Transverse colon (tissue), 4 donors: ENCODE results near the gene CPZ. TPM values are rescaled to one million over a fixed set of nuclear protein-coding genes. Genes with fewer than 3 reads are reported as not detected.

Experiments
- DNase-seq: peaks from one replicate; pipeline ENCODE4 v3.0.0-alpha.2; 2019
- H3K27ac ChIP-seq, 4 donors: fragments of 200-600 bp; sonication (generic); 2 replicates each; pipeline ENCODE4 v1.5.1; 2016 to 2018; ENCODE audit warnings: inconsistent platforms in 4 of 4
- H3K27me3 ChIP-seq: fragments of 200-600 bp; sonication (generic); 2 replicates; pipeline ENCODE4 v1.5.1; 2017; ENCODE audit warnings: inconsistent platforms
- H3K36me3 ChIP-seq, 4 donors: fragments of 200-600 bp; sonication (generic); 2 replicates each; pipeline ENCODE4 v1.5.1; 2017 to 2019; ENCODE audit warnings: inconsistent platforms in 4 of 4
- H3K4me1 ChIP-seq, 4 donors: fragments of 200-600 bp; sonication (generic); 2 replicates each; pipeline ENCODE4 v1.5.1; 2017 to 2020; ENCODE audit warnings: inconsistent platforms in 4 of 4
- H3K4me3 ChIP-seq, 4 donors: fragments of 200-600 bp; sonication (generic); 1 replicate in 1 of 4; 2 replicates in 3 of 4; pipeline versions ENCODE4 v1.5.1 to v1.6.1; 2017 to 2019; ENCODE audit warnings: inconsistent platforms in 4 of 4
- H3K9me3 ChIP-seq, 2 donors: fragments of 200-600 bp; sonication (generic); 2 replicates each; pipeline ENCODE4 v1.5.1; 2017 to 2019; ENCODE audit warnings: inconsistent platforms in 2 of 2
- EP300 ChIP-seq: sonication (generic); formaldehyde crosslinking; IDR thresholded peaks from one replicate; pipeline ENCODE4 v1.6.1; 2017; ENCODE audit warnings: antibody characterized with exemption, low read depth
- POLR2A ChIP-seq: fragments of 450-650 bp; IDR thresholded peaks from one replicate; pipeline ENCODE4 v1.6.1; 2016; ENCODE audit warnings: antibody characterized with exemption, mild to moderate bottlenecking, moderate library complexity
- POLR2AphosphoS5 ChIP-seq, 3 donors: sonication (generic); formaldehyde crosslinking; IDR thresholded peaks; one replicate each; pipeline ENCODE4 v1.6.1; 2016; ENCODE audit warnings: antibody characterized with exemption in 3 of 3
- WGBS, 2 donors: methylation state at CpG; one replicate each; pipeline ENCODE4 v1.1.5; 2018; ENCODE audit warnings: low coverage in 1 of 2; 5-methylcytosine and 5-hydroxymethylcytosine counted together
- in situ Hi-C, 4 donors: fragments of 200-750 bp; cut with MboI; loops; one replicate each; pipeline versions ENCODE4 v1.15.0 to v1.15.1; 2017; ENCODE audit warnings: low sequenced_read_pairs in 3 of 4, low pct_ligation_motif_present in 1 of 4, low pct_unique_long_range_greater_than_20kb in 1 of 4
- intact Hi-C: fragments of 100-400 bp; cut with DNase I; formaldehyde crosslinking; loops from one replicate; pipeline ENCODE4 v1.15.1; 2023; ENCODE audit warnings: low total_unique reads
- total RNA-seq, 4 donors: library from RNA; depleted of rRNA; stranded (reverse); fragments of >200 nt; gene quantifications; one replicate each; pipeline ENCODE4 v1.1.0, GENCODE V29; 2016
- TF ChIP-seq, protein P1 (sequence below), 5 experiments: fragments of 200-600 bp in 3 of 5; fragments of 450-650 bp in 2 of 5; sonication (generic) in 3 of 5; IDR thresholded peaks; 1 replicate in 2 of 5; 2 replicates in 3 of 5; pipeline ENCODE4 v1.5.1; 2016 to 2017; ENCODE audit warnings: antibody characterized with exemption in 5 of 5, inconsistent platforms in 3 of 5, mild to moderate bottlenecking in 2 of 5, moderate library complexity in 1 of 5

Gene CPZ
- total RNA-seq, 4 donors from 2014 or later, result 0.96 to 2.1 TPM; not detected in 2

DNA sequence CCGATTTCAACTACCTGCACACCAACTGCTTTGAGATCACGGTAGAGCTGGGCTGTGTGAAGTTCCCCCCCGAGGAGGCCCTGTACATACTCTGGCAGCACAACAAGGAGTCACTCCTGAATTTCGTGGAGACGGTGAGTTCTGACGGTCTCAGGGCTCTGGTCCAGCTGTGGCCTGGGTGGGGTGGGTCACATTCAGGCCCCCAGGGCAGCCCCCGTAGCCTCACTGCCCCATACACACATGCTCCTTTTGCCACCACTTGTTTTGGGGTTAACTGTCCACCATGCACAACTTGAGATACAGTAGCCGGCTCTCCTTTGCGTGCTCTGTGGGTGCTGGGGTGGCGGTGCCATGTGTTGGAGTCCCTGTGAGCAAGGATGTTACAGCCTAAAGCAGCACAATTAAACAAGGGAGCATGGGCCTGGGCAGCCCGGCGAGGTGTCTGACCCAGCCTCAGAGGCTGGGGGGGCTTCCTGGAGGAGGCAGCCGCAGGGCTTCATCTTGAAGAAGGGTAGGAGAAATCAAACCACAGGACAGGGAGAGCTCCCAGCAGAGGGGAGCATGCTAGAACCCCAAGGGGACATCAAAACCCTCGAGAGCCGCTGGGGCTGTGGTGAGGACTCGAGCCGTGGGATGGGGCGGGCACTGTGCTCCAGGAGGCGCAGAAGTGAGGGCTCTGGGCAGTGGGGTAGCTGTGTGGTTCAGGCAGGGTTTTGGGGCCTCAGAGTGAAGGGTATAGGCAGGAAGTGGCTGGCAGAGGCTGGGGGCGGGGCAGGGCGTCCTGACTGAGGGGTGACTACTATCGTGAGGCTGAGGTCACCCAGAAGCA lies 22.0 kb downstream of the CPZ start:
- H3K4me3 ChIP-seq, result no peak overlapping the region
- in situ Hi-C loops (no loop called here), intact Hi-C loops (no loop called here)
- no peaks in the 10 kb centered on the region for H3K27me3 ChIP-seq
- WGBS, 2 donors, result 80 to 82% methylated on average over 1 to 22 of the region's 22 CpGs
- DNase-seq, result no peak
- H3K4me1 ChIP-seq, result no peaks in the 10 kb centered on the region
- TF ChIP-seq EP300 (no peak), POLR2A (no peak), POLR2AphosphoS5 (IDR thresholded peaks at IDR 0.05) (no peak)
- TF ChIP-seq, protein P1, sequence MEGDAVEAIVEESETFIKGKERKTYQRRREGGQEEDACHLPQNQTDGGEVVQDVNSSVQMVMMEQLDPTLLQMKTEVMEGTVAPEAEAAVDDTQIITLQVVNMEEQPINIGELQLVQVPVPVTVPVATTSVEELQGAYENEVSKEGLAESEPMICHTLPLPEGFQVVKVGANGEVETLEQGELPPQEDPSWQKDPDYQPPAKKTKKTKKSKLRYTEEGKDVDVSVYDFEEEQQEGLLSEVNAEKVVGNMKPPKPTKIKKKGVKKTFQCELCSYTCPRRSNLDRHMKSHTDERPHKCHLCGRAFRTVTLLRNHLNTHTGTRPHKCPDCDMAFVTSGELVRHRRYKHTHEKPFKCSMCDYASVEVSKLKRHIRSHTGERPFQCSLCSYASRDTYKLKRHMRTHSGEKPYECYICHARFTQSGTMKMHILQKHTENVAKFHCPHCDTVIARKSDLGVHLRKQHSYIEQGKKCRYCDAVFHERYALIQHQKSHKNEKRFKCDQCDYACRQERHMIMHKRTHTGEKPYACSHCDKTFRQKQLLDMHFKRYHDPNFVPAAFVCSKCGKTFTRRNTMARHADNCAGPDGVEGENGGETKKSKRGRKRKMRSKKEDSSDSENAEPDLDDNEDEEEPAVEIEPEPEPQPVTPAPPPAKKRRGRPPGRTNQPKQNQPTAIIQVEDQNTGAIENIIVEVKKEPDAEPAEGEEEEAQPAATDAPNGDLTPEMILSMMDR (IDR thresholded peaks at IDR 0.05), result no peak
- H3K36me3 ChIP-seq, result no peaks in the 10 kb centered on the region
- no peaks in the 10 kb centered on the region for H3K9me3 ChIP-seq
- no peak overlapping the region for H3K27ac ChIP-seq

DNA sequence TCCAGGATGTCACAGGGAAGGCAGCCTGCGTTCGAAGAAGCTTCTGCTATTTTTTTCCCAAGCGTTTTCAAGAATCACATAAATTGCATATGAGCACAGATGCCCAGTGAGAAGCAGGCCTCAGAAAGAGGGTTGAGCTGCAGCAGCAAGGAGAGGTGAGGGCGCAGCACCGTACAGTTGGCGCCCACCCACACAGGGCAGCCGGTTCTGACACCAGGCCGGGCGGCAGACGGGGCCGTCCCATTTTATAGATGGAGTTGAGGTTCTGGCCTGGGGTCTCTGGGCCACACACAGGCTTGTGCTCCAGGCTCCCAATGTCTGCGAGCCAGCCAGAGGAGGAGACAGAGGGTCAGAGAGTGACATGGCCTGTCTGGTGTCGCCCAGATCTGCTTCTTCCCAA lies 22.8 kb downstream of the CPZ start:
- Histone ChIP-seq H3K9me3 (no peaks in the 10 kb centered on the region), H3K36me3 (no peaks in the 10 kb centered on the region), H3K4me3 (no peak overlapping the region), H3K27me3 (no peaks in the 10 kb centered on the region), H3K27ac (no peak overlapping the region), H3K4me1 (no peaks in the 10 kb centered on the region)
- 93% methylated on average over 13 of the region's 13 CpGs; no CpG with 5 or more reads in 1 of the 2 donors for WGBS, 2 donors
- DNase-seq, result no peak
- intact Hi-C loops, result no loop called here
- in situ Hi-C loops, result no loop called here
- TF ChIP-seq, protein P1 (IDR thresholded peaks at IDR 0.05), result no peak
- no peak for TF ChIP-seq POLR2AphosphoS5 (IDR thresholded peaks at IDR 0.05)
- no peak for TF ChIP-seq POLR2A
- no peak for TF ChIP-seq EP300

DNA sequence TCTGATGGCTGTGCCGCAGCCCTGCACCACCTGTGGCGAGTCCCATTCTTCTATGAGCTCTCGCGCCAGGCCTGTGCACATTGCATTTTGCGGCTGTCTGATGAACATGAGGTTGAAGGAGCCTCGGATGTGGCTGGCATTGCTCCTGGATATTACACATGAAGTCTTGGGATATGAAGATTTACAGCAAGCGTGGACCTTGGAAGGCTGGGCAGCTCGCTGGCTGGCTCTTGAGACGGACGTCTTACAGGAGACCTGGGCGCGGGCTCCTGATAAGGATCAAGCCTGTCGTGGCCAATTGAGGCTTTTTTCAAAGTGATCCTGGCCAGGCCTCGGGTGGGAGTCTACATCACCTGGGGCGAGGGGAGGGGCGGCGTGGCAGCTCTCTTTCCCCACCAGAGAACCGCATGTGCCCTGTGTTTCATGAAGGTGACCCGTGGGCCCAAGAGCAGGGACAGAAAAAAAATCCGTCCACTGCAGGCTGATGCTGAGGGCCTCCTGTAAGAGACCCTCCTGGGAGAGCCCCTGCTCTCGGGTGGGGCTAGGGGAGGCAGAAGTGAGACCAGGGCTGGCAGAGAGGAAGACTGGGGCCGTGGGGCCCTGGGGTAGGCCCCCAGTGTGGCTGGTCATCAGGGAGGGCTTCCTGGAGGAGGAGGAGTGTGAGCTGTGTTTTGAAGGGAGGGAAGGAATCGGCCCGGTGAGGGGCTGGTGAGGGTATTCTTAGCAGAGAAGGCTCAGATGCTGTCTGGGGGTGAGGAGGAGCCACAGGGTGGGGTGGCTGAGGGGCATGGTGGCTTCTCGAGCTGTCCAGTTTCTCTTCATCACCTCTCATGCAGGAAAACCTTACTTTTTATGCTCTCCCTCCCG lies 23.6 kb downstream of the CPZ start:
- Histone ChIP-seq H3K36me3 (no peaks in the 10 kb centered on the region), H3K4me3 (no peak overlapping the region), H3K27ac (no peak overlapping the region), H3K9me3 (no peaks in the 10 kb centered on the region), H3K27me3 (no peaks in the 10 kb centered on the region), H3K4me1 (no peaks in the 10 kb centered on the region)
- TF ChIP-seq POLR2A, result no peak
- TF ChIP-seq, protein P1 (IDR thresholded peaks at IDR 0.05), result no peak
- no peak for TF ChIP-seq EP300
- TF ChIP-seq POLR2AphosphoS5 (IDR thresholded peaks at IDR 0.05), result no peak
- intact Hi-C loops (no loop called here), in situ Hi-C loops (no loop called here)
- WGBS, 2 donors, result 78 to 94% methylated on average over 10 to 26 of the region's 26 CpGs
- no peak for DNase-seq

DNA sequence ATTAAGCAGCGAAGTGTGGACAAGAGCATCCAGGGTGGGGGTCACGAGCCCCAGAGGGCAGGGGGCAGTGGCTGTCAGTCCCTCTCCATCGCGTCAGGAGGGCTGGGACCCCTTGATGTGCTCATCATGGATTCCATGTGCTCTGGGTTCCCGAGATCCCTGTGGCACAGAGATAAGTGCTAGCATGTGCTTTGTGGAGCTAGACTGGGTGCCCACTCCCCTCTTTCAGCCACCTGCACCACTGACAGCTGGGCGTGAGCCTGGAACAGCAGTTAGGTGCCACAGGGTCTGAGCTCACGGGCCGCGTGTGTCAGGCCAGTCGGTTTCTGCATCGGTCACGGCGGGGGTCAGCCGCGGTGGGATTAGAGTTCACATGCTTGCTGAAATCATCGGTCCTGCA lies 24.3 kb downstream of the CPZ start:
- Histone ChIP-seq H3K4me3 (no peak overlapping the region), H3K27me3 (no peaks in the 10 kb centered on the region), H3K9me3 (no peaks in the 10 kb centered on the region), H3K36me3 (no peaks in the 10 kb centered on the region), H3K27ac (no peak overlapping the region), H3K4me1 (no peaks in the 10 kb centered on the region)
- TF ChIP-seq POLR2A (no peak), EP300 (no peak), POLR2AphosphoS5 (IDR thresholded peaks at IDR 0.05) (no peak)
- TF ChIP-seq, protein P1 (IDR thresholded peaks at IDR 0.05), result no peak
- intact Hi-C loops (no loop called here), in situ Hi-C loops (no loop called here)
- 83% methylated on average over 16 of the region's 16 CpGs; no CpG with 5 or more reads in 1 of the 2 donors for WGBS, 2 donors
- DNase-seq, result no peak
